GM12892 (cell line): ENCODE data around the gene STOX1.
"Not testable (repeated sequence)": the region's sequence is repeated elsewhere in the genome, so short reads cannot be mapped to it uniquely, and the experiment has no call there.

Source experiments
- DNase-seq: peaks from one replicate; pipeline ENCODE4 v3.0.0; 2011; ENCODE audit not compliant: insufficient read length
- FAIRE-seq: peaks from 2 replicates; lab custom pipeline; 2011; peaks lifted over from hg19 to GRCh38; lab: Jason Lieb, UNC
- POLR2A ChIP-seq: IDR thresholded peaks from 2 replicates; pipeline ENCODE4 v1.6.1; 2011; ENCODE audit warnings: low read depth, low read length, control low read depth
- POLR2AphosphoS5 ChIP-seq: IDR thresholded peaks from 2 replicates; pipeline ENCODE4 v1.6.1; 2011; ENCODE audit warnings: low read depth, low read length, control low read depth
- TAF1 ChIP-seq: IDR thresholded peaks from 2 replicates; pipeline ENCODE4 v1.6.1; 2011; ENCODE audit warnings: low read depth, mild to moderate bottlenecking, control low read depth, low read length, borderline replicate concordance

Gene STOX1

GRCh38 chr10:68832601-68833000 lies 5.3 kb downstream of the STOX1 start:
- no peak for DNase-seq
- no peak for FAIRE-seq
- no peak for TF ChIP-seq TAF1
- TF ChIP-seq POLR2A: no peak
- no peak for TF ChIP-seq POLR2AphosphoS5

GRCh38 chr10:68837626-68838322 lies 10.4 kb downstream of the STOX1 start:
- DNase-seq (no peak), FAIRE-seq (no peak)
- TF ChIP-seq TAF1: no peak
- no peak for TF ChIP-seq POLR2AphosphoS5
- TF ChIP-seq POLR2A: no peak

GRCh38 chr10:68840650-68841049 lies 13.3 kb downstream of the STOX1 start:
- not testable (repeated sequence) for DNase-seq, FAIRE-seq

GRCh38 chr10:68848281-68848680 lies 20.9 kb downstream of the STOX1 start:
- TF ChIP-seq POLR2A: no peak
- no peak for TF ChIP-seq TAF1
- no peak for TF ChIP-seq POLR2AphosphoS5
- FAIRE-seq (no peak), DNase-seq (no peak)

GRCh38 chr10:68848806-68849205 lies 21.5 kb downstream of the STOX1 start:
- FAIRE-seq (no peak), DNase-seq (no peak)
- TF ChIP-seq POLR2AphosphoS5 (no peak), TAF1 (no peak), POLR2A (no peak)

DNA sequence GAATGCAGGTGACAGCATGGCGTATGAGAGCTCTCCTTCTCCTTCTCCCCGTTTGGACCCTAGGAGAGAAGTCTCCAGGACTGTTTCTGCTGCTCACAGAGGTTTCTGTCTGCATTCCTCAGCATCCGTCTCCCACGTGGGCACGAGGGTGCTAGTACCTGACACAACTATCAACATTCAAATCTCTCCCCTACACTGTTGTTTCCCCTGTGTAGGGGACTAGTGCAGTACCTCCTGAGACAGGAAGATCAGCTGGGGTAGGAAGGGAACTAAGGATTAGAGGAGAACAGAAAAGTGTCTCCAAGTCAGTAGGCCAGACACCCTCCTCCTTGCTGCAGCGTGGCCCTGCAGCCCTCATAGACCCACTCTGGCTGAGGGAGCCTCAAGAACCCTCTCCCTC lies 29.0 kb downstream of the STOX1 start:
- FAIRE-seq: no peak
- TF ChIP-seq POLR2A: no peak
- TF ChIP-seq TAF1: no peak
- TF ChIP-seq POLR2AphosphoS5: no peak
- no peak for DNase-seq

DNA sequence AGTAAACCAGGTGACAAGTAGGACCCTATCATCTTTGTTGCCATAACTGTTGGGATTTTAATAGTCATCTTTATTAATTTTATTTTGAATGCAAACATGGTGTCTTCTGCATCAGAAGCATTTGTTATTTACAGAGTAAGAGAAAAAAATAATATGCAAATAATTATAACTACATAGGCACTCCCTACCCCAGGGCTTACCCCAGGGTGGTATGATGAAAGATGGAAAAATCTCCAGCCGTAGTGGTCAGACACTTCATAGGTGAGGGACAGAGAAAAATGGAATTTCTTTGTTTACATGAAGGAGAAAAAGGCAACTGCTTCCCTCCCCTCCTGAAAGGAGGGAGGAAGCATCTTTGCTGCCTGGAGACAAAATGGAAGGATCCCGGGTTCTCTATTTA lies 29.7 kb downstream of the STOX1 start:
- FAIRE-seq: no peak
- DNase-seq: no peak
- TF ChIP-seq POLR2AphosphoS5: no peak
- TF ChIP-seq TAF1: no peak

- TF ChIP-seq POLR2A: no peak
- TF ChIP-seq TAF1: no peak
- no peak for TF ChIP-seq POLR2AphosphoS5
Observed at GRCh38 chr10:68861253-68861652, 33.9 kb downstream of the STOX1 start.

DNA sequence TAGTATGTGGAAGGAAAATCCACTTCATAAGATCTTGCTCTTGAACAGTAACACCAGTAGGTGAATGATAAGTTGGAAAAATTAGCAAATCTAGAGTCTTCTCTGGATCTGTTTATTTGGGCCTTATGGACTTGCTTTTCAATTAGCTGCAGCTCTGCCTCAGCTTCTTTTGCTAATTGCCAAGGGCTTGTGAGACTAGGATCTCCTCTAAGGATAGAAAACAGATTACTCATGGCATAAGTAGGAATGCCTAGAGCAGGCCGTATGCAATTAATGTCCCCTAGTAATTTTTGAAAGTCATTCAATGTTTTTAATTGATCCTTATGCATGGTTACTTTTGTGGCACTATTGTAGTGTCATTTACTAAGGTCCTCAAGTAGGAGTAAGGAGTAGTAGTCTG lies 37.3 kb downstream of the STOX1 start:
- DNase-seq (no peak), FAIRE-seq (no peak)
- TF ChIP-seq POLR2AphosphoS5 (no peak), POLR2A (no peak), TAF1 (no peak)

More at GRCh38 chr10:68861253-68861652, 33.9 kb downstream of the STOX1 start:
- DNase-seq (no peak), FAIRE-seq (no peak)

GRCh38 chr10:68868173-68868572 lies 40.8 kb downstream of the STOX1 start:
- FAIRE-seq: not testable (repeated sequence)

GRCh38 chr10:68869623-68870022 lies 42.3 kb downstream of the STOX1 start:
- no peak for FAIRE-seq

More at GRCh38 chr10:68868173-68868572, 40.8 kb downstream of the STOX1 start:
- DNase-seq: not testable (repeated sequence)

GRCh38 chr10:68870061-68870460 lies 42.7 kb downstream of the STOX1 start:
- DNase-seq (no peak), FAIRE-seq (no peak)
- TF ChIP-seq TAF1 (no peak), POLR2A (no peak), POLR2AphosphoS5 (no peak)

More at GRCh38 chr10:68869623-68870022, 42.3 kb downstream of the STOX1 start:
- DNase-seq: no peak
- TF ChIP-seq TAF1: no peak
- no peak for TF ChIP-seq POLR2A
- TF ChIP-seq POLR2AphosphoS5: no peak
